Psoas muscle (tissue), 8 donors: ENCODE data around the gene SEM1. TPM values are rescaled to one million over a fixed set of nuclear protein-coding genes. Genes with fewer than 3 reads are reported as not detected.
"Not testable (repeated sequence)": the region's sequence is repeated elsewhere in the genome, so short reads cannot be mapped to it uniquely, and the experiment has no call there.

Experiments
- ATAC-seq, 4 donors: fragments of 200-7000 bp; cut with Tn5 transposase; one replicate each; pipeline ENCODE4 v1.9.1; 2020; ENCODE audit warnings: moderate library complexity in 3 of 4, mild to moderate bottlenecking in 2 of 4
- DNase-seq, 2 donors: peaks; one replicate each; pipeline ENCODE4 v3.0.0-alpha.2; 2020
- H3K27ac ChIP-seq: fragments of 200-600 bp; one replicate; pipeline ENCODE4 v1.8.0; 2022
- H3K27me3 ChIP-seq, 3 donors: fragments of 200-600 bp in 1 of 3; one replicate each; pipeline versions ENCODE4 v1.6.1 to v1.8.0; 2013 to 2022; ENCODE audit warnings: low read length in 2 of 3, mild to moderate bottlenecking in 2 of 3, moderate library complexity in 1 of 3; ENCODE audit not compliant: insufficient read depth in 3 of 3
- H3K36me3 ChIP-seq, 2 donors: fragments of 200-600 bp in 1 of 2; one replicate each; pipeline versions ENCODE4 v1.6.1 to v1.8.0; 2013 to 2022; ENCODE audit warnings: low read depth in 1 of 2, mild to moderate bottlenecking in 1 of 2, moderate library complexity in 1 of 2; ENCODE audit not compliant: insufficient read depth in 1 of 2
- H3K4me1 ChIP-seq: fragments of 200-600 bp; one replicate; pipeline ENCODE4 v1.8.0; 2022
- H3K4me3 ChIP-seq: fragments of 200-600 bp; one replicate; pipeline ENCODE4 v1.8.0; 2022; ENCODE audit warnings: mild to moderate bottlenecking
- H3K9me3 ChIP-seq: fragments of 200-600 bp; one replicate; pipeline ENCODE4 v1.8.0; 2022
- CTCF ChIP-seq: fragments of 200-600 bp; IDR thresholded peaks from one replicate; pipeline ENCODE4 v1.8.0; 2022; ENCODE audit warnings: antibody characterized with exemption
- WGBS, 3 donors: extraction: QIAGEN DNeasy Blood & Tissue Kit; methylation state at CpG; one replicate each; pipeline versions ENCODE4 v1.1.6 to v1.1.7; 2013; 5-methylcytosine and 5-hydroxymethylcytosine counted together
- intact Hi-C, 2 donors: fragments of 100-400 bp; cut with DNase I; formaldehyde crosslinking; loops; one replicate each; pipeline versions ENCODE4 v1.11.0 to v1.14.2; 2022
- polyA plus RNA-seq, 3 donors: library from polyadenylated mRNA; stranded (reverse); fragments of 200-250 nt; gene quantifications; one replicate each; pipeline ENCODE4 v1.2.3, GENCODE V29; 2013
- total RNA-seq, 4 donors: library from RNA; stranded (reverse); fragmentation: NEBNext Ultra II Directional in 2 of 4; extraction: Animal tissue kit (Norgen Biotek cat#: 25700) in 2 of 4; gene quantifications; one replicate each; pipeline versions ENCODE4 v1.2.1 to v1.2.4, GENCODE V29; 2021 to 2023
- donor health status: healthy with polysubstance abuse.
- donor health status: DM: no; HTN: no; CAD: no; lungs with moderate emphysema.
- donor health status: Bipolar disorder and iron deficiency.
- donor health status: healthy.
- donor health status: DM: yes; HTN: yes; CAD: no.
- donor health status: DM: no; HTN: no; CAD: no.
- donor health status: DM: no; HTN: no; CAD: no.
- donor health status: DM: yes; HTN: yes; CAD: no.

The SEM1 gene
- total and polyA plus RNA-seq, 7 donors = 30.5 to 107 (median 69.9) TPM

- 67 to 73% (median 72%) methylated on average over 3 of the region's 3 CpGs for WGBS, 3 donors
- no peak overlapping the region for H3K27ac ChIP-seq
- intact Hi-C loops = no loop called here
- no peak for TF ChIP-seq CTCF
- no peaks in the 10 kb centered on the region for H3K9me3 ChIP-seq
- no peaks in the 10 kb centered on the region for H3K27me3 ChIP-seq
- no peaks in the 10 kb centered on the region for H3K4me1 ChIP-seq
- ATAC-seq (no peak), DNase-seq (no peak)
- no peaks in the 10 kb centered on the region for H3K36me3 ChIP-seq
- H3K4me3 ChIP-seq = no peak overlapping the region
These were observed 61.9 kb downstream of the SEM1 start for GRCh38 chr7:96647733-96648132.

- H3K27ac ChIP-seq = no peak overlapping the region
- WGBS, 3 donors = 93 to 98% (median 96%) methylated on average over 3 of the region's 3 CpGs
These were observed 64.6 kb downstream of the SEM1 start for GRCh38 chr7:96645084-96645483.

GRCh38 chr7:96643436-96643835, 66.2 kb downstream of the SEM1 start:
- H3K36me3 ChIP-seq, DNase-seq, H3K27ac ChIP-seq, H3K4me1 ChIP-seq, H3K27me3 ChIP-seq, ATAC-seq, intact Hi-C loops, H3K9me3 ChIP-seq, H3K4me3 ChIP-seq: not testable (repeated sequence)
- WGBS, 3 donors = 94 to 97% (median 96%) methylated on average over 4 of the region's 4 CpGs

More at GRCh38 chr7:96645084-96645483, 64.6 kb downstream of the SEM1 start:
- TF ChIP-seq CTCF = no peak
- no peak overlapping the region for H3K4me3 ChIP-seq
- H3K27me3 ChIP-seq = no peaks in the 10 kb centered on the region
- ATAC-seq = no peak
- intact Hi-C loops = no loop called here
- H3K4me1 ChIP-seq = no peaks in the 10 kb centered on the region
- no peak for DNase-seq
- H3K36me3 ChIP-seq = no peaks in the 10 kb centered on the region
- H3K9me3 ChIP-seq = no peaks in the 10 kb centered on the region

- intact Hi-C loops = no loop called here
- WGBS, 3 donors = 92 to 96% (median 95%) methylated on average over 2 of the region's 2 CpGs
These were observed 69.6 kb downstream of the SEM1 start for GRCh38 chr7:96640054-96640453.

More at GRCh38 chr7:96640054-96640453, 69.6 kb downstream of the SEM1 start:
- ATAC-seq (no peak), DNase-seq (no peak)
- H3K4me3 ChIP-seq = no peak overlapping the region
- no peak for TF ChIP-seq CTCF
- H3K36me3 ChIP-seq = no peaks in the 10 kb centered on the region
- peaks cover 13% of the 10 kb centered on the region for H3K4me1 ChIP-seq
- H3K9me3 ChIP-seq = no peaks in the 10 kb centered on the region
- H3K27me3 ChIP-seq = no peaks in the 10 kb centered on the region
- no peak overlapping the region for H3K27ac ChIP-seq
